ENCODE measurements around the gene EOGT. TPM values are rescaled to one million over a fixed set of nuclear protein-coding genes. Genes with fewer than 3 reads are reported as not detected.

The EOGT gene
- total and polyA plus RNA-seq, 2 experiments from 2014 or later: 11.9 to 27.2 TPM

- Histone ChIP-seq H3K79me2 (replicated peaks; ENCODE audit: insufficient read depth) (no peaks in the 10 kb centered on the region), H3K4me2 (no peak overlapping the region), H3F3A (replicated peaks; ENCODE audit: low read depth) (no peaks in the 10 kb centered on the region), H4K20me1 (replicated peaks; ENCODE audit: insufficient read depth) (no peaks in the 10 kb centered on the region), H3K36me3 (ENCODE audit: insufficient read depth) (peaks cover 16% of the 10 kb centered on the region), H3K4me1 (ENCODE audit: insufficient read depth) (no peaks in the 10 kb centered on the region), H3K4me3 (no peak overlapping the region), H3K27me3 (ENCODE audit: insufficient read depth) (no peaks in the 10 kb centered on the region), H3K9me2 (ENCODE audit: insufficient read depth) (0 out of 2 replicates have a peak, but pooled peaks cover 3% of the 10 kb centered on the region), H3K27ac (ENCODE audit: low read depth) (no peak overlapping the region), H2AFZ (no peak overlapping the region)
- no peak overlapping the region for H3K4me3 Mint-ChIP-seq
- no peak overlapping the region for H3K27ac Mint-ChIP-seq
- no peak for TF ChIP-seq ZNF114 (CRISPR knock-in tag; IDR thresholded peaks at IDR 0.05)
- TF ChIP-seq, protein P1, sequence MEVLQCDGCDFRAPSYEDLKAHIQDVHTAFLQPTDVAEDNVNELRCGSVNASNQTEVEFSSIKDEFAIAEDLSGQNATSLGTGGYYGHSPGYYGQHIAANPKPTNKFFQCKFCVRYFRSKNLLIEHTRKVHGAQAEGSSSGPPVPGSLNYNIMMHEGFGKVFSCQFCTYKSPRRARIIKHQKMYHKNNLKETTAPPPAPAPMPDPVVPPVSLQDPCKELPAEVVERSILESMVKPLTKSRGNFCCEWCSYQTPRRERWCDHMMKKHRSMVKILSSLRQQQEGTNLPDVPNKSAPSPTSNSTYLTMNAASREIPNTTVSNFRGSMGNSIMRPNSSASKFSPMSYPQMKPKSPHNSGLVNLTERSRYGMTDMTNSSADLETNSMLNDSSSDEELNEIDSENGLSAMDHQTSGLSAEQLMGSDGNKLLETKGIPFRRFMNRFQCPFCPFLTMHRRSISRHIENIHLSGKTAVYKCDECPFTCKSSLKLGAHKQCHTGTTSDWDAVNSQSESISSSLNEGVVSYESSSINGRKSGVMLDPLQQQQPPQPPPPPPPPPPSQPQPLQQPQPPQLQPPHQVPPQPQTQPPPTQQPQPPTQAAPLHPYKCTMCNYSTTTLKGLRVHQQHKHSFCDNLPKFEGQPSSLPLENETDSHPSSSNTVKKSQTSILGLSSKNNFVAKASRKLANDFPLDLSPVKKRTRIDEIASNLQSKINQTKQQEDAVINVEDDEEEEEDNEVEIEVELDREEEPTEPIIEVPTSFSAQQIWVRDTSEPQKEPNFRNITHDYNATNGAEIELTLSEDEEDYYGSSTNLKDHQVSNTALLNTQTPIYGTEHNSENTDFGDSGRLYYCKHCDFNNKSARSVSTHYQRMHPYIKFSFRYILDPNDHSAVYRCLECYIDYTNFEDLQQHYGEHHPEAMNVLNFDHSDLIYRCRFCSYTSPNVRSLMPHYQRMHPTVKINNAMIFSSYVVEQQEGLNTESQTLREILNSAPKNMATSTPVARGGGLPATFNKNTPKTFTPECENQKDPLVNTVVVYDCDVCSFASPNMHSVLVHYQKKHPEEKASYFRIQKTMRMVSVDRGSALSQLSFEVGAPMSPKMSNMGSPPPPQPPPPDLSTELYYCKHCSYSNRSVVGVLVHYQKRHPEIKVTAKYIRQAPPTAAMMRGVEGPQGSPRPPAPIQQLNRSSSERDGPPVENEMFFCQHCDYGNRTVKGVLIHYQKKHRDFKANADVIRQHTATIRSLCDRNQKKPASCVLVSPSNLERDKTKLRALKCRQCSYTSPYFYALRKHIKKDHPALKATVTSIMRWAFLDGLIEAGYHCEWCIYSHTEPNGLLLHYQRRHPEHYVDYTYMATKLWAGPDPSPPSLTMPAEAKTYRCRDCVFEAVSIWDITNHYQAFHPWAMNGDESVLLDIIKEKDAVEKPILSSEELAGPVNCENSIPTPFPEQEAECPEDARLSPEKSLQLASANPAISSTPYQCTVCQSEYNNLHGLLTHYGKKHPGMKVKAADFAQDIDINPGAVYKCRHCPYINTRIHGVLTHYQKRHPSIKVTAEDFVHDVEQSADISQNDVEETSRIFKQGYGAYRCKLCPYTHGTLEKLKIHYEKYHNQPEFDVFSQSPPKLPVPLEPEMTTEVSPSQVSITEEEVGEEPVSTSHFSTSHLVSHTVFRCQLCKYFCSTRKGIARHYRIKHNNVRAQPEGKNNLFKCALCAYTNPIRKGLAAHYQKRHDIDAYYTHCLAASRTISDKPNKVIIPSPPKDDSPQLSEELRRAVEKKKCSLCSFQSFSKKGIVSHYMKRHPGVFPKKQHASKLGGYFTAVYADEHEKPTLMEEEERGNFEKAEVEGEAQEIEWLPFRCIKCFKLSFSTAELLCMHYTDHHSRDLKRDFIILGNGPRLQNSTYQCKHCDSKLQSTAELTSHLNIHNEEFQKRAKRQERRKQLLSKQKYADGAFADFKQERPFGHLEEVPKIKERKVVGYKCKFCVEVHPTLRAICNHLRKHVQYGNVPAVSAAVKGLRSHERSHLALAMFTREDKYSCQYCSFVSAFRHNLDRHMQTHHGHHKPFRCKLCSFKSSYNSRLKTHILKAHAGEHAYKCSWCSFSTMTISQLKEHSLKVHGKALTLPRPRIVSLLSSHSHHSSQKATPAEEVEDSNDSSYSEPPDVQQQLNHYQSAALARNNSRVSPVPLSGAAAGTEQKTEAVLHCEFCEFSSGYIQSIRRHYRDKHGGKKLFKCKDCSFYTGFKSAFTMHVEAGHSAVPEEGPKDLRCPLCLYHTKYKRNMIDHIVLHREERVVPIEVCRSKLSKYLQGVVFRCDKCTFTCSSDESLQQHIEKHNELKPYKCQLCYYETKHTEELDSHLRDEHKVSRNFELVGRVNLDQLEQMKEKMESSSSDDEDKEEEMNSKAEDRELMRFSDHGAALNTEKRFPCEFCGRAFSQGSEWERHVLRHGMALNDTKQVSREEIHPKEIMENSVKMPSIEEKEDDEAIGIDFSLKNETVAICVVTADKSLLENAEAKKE (CRISPR knock-in tag; IDR thresholded peaks at IDR 0.05): no peak
- TF ChIP-seq STAT1 (IDR thresholded peaks at IDR 0.05; ENCODE audit: unreplicated experiment): no peak
- TF ChIP-seq, protein P2, sequence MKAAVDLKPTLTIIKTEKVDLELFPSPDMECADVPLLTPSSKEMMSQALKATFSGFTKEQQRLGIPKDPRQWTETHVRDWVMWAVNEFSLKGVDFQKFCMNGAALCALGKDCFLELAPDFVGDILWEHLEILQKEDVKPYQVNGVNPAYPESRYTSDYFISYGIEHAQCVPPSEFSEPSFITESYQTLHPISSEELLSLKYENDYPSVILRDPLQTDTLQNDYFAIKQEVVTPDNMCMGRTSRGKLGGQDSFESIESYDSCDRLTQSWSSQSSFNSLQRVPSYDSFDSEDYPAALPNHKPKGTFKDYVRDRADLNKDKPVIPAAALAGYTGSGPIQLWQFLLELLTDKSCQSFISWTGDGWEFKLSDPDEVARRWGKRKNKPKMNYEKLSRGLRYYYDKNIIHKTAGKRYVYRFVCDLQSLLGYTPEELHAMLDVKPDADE (IDR thresholded peaks at IDR 0.05): no peak
- TF ChIP-seq REST (IDR thresholded peaks at IDR 0.05; ENCODE audit: unreplicated experiment): no peak
- TF ChIP-seq NANOG (IDR thresholded peaks at IDR 0.05; ENCODE audit: borderline replicate concordance): no peak
- TF ChIP-seq EZH2 (IDR thresholded peaks at IDR 0.05; ENCODE audit: low read depth, unreplicated experiment): no peak
- TF ChIP-seq ZNF331 (CRISPR knock-in tag; IDR thresholded peaks at IDR 0.05; ENCODE audit: low read depth): no peak
- H3K4me1 Mint-ChIP-seq: no peaks in the 10 kb centered on the region
- H3K36me3 Mint-ChIP-seq (ENCODE audit: low read depth): peaks cover 55% of the 10 kb centered on the region
- ATAC-seq: no peak
- no peaks in the 10 kb centered on the region for H3K27me3 Mint-ChIP-seq (ENCODE audit: insufficient read depth, low read depth, poor library complexity)
- no peaks in the 10 kb centered on the region; the same call in 1 of the 3 replicates for H3K9me3 Mint-ChIP-seq
- no peak for DNase-seq (ENCODE audit: low spot score)
These were observed 26.2 kb downstream of the EOGT start for GRCh38 chr3:68987322-68987721.

All from GM23338 (cell line).